NB4 (cell line): ENCODE measurements around the gene C5.

ENCODE experiments used
- DNase-seq: peaks from one replicate; pipeline ENCODE4 v3.0.0; 2010; ENCODE audit warnings: low read depth
- H3K4me3 ChIP-seq: one replicate; pipeline ENCODE4 v1.5.1; 2011; ENCODE audit warnings: mild to moderate bottlenecking, low read depth, low read length, moderate library complexity
- MYC ChIP-seq: IDR thresholded peaks from 2 replicates; pipeline ENCODE4 v1.6.1; 2011; ENCODE audit warnings: low read depth, low read length
- POLR2A ChIP-seq: IDR thresholded peaks from 2 replicates; pipeline ENCODE4 v1.6.1; 2011; ENCODE audit warnings: mild to moderate bottlenecking; ENCODE audit not compliant: insufficient read length; ENCODE audit errors: extremely low read depth
- TF ChIP-seq, protein P1 (sequence below): IDR thresholded peaks from 2 replicates; pipeline ENCODE4 v1.6.1; 2011; ENCODE audit warnings: low read depth, low read length
- TF ChIP-seq, protein P2 (sequence below): IDR thresholded peaks from one replicate; pipeline ENCODE4 v1.5.1; 2012; ENCODE audit warnings: low read depth, low read length

C5 gene

GRCh38 chr9:120936011-120936763 lies 113.9 kb downstream of the C5 start:
- peak; percentile 84 for DNase-seq
- TF ChIP-seq POLR2A (no peak), MYC (0 out of 2 replicates have a peak, but pooled peaks have one; percentile 14)
- TF ChIP-seq, protein P1, sequence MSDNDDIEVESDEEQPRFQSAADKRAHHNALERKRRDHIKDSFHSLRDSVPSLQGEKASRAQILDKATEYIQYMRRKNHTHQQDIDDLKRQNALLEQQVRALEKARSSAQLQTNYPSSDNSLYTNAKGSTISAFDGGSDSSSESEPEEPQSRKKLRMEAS: peak; percentile 28; the same call in 1 of the 2 replicates
- TF ChIP-seq, protein P2, sequence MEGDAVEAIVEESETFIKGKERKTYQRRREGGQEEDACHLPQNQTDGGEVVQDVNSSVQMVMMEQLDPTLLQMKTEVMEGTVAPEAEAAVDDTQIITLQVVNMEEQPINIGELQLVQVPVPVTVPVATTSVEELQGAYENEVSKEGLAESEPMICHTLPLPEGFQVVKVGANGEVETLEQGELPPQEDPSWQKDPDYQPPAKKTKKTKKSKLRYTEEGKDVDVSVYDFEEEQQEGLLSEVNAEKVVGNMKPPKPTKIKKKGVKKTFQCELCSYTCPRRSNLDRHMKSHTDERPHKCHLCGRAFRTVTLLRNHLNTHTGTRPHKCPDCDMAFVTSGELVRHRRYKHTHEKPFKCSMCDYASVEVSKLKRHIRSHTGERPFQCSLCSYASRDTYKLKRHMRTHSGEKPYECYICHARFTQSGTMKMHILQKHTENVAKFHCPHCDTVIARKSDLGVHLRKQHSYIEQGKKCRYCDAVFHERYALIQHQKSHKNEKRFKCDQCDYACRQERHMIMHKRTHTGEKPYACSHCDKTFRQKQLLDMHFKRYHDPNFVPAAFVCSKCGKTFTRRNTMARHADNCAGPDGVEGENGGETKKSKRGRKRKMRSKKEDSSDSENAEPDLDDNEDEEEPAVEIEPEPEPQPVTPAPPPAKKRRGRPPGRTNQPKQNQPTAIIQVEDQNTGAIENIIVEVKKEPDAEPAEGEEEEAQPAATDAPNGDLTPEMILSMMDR: peak; percentile 87
- H3K4me3 ChIP-seq: no peak overlapping the region

DNA sequence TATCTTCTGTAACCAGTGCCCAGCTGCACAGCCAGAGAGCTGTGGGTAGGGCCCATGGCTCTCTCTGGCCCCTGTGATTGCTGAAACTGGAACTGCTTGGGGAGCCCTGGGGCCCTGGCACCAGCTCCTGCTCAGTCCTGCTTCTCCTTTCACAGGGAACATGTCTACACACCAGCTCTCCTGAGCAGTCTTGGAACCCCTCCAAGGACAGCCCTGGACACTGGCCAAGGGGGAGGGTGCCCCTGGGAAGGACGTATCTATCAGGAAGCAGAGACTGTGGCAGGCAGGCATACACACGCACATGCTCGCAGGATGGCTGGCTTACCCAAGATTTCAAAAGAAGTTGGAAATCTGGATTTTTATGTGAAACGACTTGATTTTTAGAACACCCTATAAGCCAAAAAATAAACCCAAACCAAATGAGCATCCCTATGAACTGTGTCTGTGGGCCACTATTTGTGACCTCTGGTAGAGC lies 114.7 kb downstream of the C5 start:
- TF ChIP-seq, protein P2: no peak
- TF ChIP-seq POLR2A: no peak
- TF ChIP-seq, protein P1: no peak
- TF ChIP-seq MYC: no peak
- peak; percentile 16 for DNase-seq
- no peak overlapping the region for H3K4me3 ChIP-seq

GRCh38 chr9:120934281-120934680 lies 115.8 kb downstream of the C5 start:
- H3K4me3 ChIP-seq: no peak overlapping the region
- DNase-seq: peak; percentile 71
- TF ChIP-seq, protein P1: no peak
- no peak for TF ChIP-seq POLR2A
- TF ChIP-seq MYC: no peak
- TF ChIP-seq, protein P2: no peak

GRCh38 chr9:120933310-120934055 lies 116.6 kb downstream of the C5 start:
- no peak for TF ChIP-seq POLR2A
- TF ChIP-seq MYC: no peak
- TF ChIP-seq, protein P1: no peak
- TF ChIP-seq, protein P2: no peak
- no peak for DNase-seq
- H3K4me3 ChIP-seq: no peak overlapping the region

DNA sequence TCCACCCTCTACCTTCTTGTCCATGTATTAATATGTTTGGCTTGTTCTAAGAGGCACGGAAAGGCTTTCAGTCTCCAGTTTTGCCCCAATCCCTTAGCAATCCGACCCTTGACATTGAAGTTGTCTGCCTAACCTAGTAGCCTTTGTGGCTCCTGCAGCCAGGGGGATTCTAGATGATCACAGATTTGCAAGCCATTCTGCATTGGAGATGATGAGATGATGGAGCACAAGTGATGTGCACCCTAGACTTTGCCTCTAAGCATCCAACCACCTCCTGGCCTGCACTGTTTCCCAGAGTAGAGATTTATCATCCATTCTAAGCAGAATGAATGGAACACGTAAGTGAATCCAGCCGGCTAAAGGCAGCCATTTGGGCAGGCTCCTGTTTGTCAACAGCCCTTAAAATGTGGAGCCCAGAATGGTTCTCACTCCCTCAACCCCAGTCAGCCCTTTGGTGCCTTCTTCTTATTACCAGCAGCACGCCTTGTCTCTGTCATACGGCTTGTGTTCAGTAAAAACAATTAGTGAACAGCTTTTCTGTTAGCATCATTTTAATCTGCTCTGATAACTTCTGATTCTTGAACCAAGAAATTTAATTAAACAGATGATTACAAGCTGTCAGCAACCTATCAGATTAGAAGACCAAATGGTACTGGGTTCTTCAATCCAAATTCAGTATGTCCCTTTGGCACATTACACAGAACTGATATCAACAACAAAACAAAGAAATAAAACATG lies 117.8 kb downstream of the C5 start:
- TF ChIP-seq, protein P2: no peak
- TF ChIP-seq, protein P1: no peak
- TF ChIP-seq MYC (no peak), POLR2A (no peak)
- DNase-seq: no peak
- no peak overlapping the region for H3K4me3 ChIP-seq
